T-helper 2 cell treated with Interferon-gamma antibody and Interleukin-4, amounts not matched to agents 100 ng/mL and 5 ng/mL, for 36 hours (primary cell): ENCODE results near the gene CETP. TPM values are rescaled to one million over a fixed set of nuclear protein-coding genes. Genes with fewer than 3 reads are reported as not detected.
"Not testable (repeated sequence)": the region's sequence is repeated elsewhere in the genome, so short reads cannot be mapped to it uniquely, and the experiment has no call there.

Experiments used
- intact Hi-C: fragments of 100-400 bp; cut with micrococcal nuclease; formaldehyde crosslinking; loops from one replicate; pipeline ENCODE4 v1.15.1; 2023
- total RNA-seq: library from RNA; stranded (reverse); gene quantifications from 2 replicates; pipeline ENCODE4 v1.2.3, GENCODE V29; 2022

The CETP gene
- total RNA-seq, 1 donor from 2014 or later, result not detected

DNA sequence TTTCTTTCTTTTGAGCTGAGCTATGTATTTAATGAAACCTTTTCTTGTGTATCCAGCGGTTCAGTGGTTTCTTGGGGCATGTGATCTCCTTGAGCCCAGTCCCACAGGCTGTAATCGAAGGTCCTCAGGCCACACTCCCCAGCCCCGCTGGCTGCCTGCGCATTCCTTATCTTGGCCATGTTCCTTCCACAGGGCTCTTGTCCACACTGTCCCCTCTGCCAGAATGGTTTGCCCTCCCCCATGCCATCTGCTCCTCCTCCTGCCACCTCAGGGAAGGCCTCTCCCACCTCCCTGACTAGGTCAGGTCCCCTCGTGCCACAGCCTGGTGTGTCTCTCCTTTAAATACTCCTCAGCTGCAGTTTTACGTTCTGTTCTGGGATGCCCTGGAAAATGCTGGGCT is 15.5 kb downstream of the CETP start:
- intact Hi-C loops, result no loop called here

DNA sequence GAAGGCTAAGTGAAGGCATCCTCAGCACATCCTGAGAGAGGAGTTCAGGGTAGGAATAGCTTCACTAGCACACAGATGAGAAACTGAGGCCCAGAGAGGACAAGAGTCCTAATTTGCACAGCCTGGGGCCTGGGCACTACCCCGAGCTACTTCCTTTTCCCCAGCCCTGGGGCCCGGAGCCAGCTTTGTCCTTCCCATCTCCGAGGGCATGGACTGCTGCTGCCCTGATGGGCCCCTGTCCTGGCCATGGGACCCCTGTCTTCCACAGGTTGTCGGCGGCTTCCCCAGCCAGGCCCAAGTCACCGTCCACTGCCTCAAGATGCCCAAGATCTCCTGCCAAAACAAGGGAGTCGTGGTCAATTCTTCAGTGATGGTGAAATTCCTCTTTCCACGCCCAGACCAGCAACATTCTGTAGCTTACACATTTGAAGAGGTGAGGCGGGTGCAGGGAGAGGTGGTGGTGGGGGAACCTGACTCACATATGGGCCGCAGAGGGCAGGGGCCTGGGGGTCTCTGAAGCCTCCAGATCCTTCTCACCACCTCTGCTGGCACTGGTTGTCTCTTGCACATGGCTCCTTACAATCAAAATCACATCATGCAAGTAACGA is 16.2 kb downstream of the CETP start:
- intact Hi-C loops, result no loop called here

DNA sequence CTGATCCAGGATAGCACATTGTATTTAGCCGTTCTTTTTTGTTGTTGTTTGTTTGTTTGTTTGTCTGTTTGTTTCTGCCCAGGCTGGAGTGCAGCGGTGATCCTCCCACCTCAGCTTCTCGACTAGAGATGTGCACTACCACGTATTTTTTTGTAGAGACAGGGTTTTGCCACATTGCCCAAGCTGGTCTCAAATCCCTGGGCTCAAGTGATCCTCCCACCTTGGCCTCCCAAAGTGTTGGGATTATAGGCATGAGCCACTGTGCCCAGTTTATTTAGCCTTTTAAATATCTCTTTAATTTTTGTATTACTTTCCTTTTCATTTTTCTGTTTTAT is 18.4 kb downstream of the CETP start:
- intact Hi-C loops, result no loop called here

DNA sequence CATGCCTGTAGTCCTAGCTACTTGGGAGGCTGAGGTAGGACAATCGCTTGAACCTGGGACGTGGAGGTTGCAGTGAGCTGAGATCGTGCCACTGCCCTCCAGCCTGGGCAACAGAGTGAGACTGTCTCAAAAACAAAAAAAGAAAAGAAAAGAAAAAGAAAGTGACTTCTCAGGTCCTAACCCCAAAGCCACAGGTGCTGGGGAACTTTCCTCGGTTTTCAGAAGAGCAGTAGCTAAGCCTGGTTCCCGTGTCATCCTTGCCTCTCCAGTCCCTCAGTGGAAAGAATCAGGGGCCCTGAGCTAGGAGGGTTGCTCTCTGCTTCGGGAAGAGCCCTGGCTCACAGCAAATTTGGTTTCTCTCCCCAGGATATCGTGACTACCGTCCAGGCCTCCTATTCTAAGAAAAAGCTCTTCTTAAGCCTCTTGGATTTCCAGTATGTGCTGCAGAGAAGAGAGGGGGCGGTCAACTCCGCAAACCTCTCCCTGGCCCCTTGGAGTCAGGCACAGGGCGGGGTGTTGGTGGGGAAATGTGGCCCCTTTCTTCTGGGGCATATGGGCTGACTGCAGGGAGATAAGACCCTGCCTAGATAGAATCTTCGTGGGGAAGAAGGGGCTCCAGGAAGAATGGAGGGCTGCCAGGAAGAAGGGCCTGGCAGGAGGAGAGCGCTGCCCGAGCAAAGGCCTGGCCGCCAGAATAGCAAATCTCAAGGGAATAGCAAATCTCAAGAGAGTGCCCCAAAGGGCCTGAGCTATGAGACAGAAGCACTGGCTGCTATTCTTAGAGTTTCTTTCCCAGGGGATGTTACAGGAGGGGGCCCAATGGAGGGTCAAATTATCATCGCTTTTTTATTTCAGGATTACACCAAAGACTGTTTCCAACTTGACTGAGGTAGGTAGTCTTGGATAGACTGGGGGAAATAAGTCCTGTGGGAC is 19.3 kb downstream of the CETP start:
- intact Hi-C loops, result no loop called here

DNA sequence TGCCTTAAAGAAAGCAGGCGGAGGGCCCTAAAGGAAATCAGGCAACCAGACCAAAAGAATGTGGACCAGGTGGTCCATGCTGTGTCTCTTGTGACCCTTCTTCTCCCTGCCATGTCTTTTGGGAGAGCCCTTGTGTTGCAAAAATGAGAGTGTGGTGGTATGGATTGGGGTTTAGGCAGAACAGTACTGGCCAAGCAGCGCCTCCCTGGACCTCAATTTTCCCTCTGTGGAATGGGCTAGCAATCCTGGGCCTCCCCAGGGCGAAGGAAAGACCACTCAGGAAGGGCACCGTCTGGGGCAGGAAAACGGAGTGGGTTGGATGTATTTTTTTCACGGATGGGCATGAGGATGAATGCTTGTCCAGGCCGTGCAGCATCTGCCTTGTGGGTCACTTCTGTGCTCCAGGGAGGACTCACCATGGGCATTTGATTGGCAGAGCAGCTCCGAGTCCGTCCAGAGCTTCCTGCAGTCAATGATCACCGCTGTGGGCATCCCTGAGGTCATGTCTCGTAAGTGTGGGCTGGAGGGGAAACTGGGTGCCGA is 20.1 kb downstream of the CETP start:
- intact Hi-C loops, result no loop called here

DNA sequence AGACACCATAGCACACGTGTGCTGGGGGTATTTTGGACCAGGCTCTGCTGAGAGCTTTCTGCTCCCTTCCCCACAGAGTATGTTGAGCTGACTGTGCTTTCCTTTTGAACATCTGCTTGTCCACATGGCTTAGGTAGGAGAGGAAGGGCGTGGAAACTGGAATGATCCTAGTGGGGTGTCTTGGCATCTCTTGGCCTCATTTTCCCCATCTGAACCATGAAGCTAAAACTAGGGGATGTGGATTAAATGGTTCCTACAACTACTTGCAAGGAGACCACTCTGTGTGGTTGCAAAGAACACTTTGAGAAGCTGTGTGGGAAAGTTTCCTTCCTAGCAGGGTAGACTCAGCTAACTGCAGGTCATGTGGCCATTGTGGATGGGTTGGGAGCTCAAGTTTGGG is 20.9 kb downstream of the CETP start:
- intact Hi-C loops, result no loop called here

DNA sequence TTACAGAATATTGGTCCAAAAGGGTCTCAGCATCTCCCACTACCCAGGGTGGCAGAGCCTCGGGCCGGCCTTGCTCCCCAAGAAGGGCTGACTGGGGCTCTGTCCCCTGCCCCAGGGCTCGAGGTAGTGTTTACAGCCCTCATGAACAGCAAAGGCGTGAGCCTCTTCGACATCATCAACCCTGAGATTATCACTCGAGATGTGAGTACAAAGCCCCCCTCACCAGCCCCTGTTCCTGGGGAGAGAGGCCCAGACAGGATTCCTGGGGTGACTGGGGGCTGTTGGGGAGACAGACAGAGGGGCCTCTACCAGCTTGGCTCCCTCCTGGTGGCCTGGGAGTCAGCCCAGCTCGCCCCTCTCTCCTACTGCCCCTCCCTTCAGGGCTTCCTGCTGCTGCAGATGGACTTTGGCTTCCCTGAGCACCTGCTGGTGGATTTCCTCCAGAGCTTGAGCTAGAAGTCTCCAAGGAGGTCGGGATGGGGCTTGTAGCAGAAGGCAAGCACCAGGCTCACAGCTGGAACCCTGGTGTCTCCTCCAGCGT is 21.5 kb downstream of the CETP start:
- intact Hi-C loops, result no loop called here

DNA sequence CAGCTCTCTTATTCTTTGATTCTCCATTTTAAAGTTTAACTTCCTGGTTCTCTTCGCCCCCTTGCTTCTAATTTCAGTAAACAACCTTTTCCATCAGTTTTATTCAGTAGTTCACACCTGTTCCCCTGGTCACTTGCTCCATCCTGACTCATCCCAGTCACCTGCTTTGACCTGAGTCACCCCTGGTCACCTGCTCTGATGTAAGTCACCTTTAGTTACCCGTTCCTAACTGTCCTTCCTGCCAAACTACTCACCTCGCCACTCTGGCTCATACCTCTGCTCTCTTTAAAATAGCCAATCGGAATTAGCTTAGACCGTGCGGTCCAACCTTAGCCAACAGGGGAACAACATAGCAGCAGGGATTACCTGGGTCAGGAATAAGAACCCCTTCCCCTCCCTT is 22.9 kb downstream of the CETP start:
- intact Hi-C loops, result no loop called here

DNA sequence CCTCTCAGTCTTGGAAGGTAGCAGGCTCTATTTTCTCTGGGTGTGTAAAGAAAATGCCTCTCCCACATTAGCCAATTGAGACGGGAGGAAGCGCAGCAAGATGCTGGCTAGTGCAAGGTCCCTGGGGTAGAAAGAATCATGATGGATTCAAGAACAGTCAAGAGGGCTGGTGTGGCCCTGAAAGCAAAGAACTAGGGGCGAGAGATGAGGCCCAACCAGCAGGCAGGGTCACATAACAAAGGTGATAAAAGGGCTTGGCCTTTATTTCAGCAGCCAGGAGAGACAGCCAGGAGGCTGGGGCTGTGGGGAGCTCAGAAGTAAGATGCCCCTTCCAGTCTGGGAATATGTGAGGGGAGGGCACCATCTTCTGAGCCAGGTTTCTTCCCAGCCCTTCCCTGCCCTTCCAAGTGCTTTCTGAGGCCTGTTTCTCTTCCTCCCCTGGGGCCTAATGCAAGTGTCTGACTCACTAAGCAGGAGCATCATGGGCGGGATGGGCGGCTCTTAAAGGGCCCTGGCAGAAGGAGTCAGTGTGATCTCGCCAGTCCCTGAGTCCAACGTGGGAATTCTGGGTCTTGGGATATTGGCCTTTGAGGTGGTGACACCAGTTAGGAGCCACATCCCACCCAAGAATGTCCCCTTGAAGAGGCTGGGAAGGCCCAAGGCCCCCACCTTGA is 23.7 kb downstream of the CETP start:
- intact Hi-C loops, result no loop called here

DNA sequence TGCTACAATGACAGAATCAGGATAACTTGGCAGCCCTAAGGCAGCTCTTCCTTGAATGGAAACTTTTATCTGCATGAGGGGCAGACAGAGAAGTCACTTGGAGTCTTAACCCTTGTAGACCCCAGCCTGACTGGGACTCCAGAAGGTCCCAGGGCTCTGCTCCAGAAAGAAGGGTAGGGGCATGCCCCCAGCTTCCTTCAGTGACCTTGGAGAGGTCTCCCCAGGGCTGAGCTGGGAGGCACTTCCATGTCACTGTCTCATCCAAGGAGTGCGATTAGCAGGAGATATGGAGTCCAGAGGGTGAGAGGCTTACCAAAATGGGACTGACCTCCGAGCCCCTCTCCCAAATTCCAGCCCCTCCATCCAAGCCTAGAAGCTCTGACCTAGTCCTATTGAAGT is 24.2 kb downstream of the CETP start:
- intact Hi-C loops, result no loop called here

DNA sequence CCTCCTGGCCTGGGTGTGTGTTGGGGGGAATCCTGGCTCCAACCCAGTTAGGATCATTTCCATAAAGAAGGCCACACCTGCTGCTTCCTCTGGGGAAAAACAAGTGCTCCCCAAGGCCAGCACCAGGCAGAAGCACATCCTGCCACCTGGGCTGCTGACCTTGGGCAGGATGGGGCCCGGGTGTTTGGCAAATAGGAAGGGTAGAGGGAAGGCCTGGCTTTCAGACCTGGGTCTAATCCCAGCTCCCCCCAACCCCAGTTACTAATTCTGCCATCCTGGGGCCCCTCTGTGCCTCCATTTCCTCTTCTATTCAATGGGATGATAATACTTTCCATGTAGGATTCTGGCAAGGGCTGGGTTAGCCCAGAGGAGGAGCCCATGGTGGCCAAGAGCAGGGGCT is 24.6 kb downstream of the CETP start:
- intact Hi-C loops, result no loop called here

DNA sequence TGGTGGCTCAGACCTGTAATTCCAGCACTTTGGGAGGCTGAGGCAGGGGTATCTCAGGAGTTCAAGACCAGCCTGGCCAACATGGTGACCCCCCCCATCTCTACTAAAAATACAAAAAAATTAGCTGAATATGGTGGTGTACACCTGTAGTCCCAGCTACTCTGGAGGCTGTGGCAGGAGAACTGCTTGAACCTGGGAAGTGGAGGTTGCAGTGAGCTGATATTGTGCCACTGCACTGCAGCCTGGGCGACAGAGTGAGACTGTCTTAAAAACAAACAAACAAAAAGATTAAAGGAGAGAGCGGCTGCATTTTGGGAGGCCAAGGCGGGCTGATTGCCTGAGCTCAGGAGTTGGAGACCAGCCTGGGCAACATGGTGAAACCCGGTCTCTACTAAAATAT is 25.2 kb downstream of the CETP start:
- intact Hi-C loops, result not testable (repeated sequence)

DNA sequence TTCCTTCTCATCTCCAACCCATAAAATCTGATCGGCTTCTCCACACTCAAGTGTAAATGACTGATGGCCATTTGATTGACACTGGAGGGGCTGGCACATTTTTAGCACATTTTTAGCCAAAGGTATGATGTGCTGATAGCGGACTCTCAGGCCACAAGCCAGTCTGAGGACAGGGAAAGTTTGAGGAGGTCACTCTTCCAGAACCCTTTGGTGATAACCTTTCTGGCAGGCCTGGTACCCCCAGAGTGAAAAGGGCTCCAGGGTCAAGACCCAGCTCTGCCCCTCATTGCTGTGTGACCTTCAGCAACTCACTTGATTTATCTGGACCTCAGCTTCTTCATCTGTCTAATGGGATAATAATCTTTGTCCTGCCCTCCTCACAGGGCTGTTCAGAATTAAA is 25.9 kb downstream of the CETP start:
- intact Hi-C loops, result no loop called here

DNA sequence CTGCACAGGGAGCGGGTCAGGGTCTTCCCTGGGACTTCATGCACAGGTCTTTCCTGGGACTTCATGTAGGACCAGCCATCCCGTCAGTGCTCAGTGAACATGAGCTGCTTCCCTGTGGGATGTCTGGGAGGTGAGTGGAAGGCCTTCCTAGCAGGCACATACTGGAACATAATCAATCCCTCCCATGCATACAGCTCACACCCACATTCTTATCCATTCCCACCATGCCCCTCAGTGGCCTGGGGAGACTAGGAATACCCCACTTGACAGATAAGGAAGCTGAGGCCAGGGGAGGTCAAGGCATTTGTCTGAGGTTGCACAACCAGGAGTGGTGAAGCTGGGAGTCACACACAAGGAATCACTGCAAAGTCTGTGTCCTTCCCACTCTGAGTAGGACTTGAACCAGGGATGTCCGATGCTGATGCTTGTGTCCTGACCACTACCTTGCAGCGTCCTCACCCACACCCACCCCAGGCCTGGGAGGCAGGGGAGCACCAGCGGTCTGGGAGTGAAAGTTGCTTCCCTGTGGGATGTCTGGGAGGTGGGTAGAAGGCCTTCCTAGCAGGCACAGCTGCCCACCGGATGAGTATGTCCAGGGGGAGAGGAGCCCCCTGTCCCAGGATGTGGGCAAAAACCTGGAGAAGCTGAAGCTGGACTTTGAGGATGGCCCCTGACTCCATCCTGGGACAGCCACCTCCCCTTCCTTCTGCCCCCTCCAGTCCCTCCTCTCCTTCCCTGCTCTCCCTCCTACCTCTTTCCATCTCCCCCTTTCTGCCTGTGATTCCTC is 26.6 kb downstream of the CETP start:
- intact Hi-C loops, result no loop called here

DNA sequence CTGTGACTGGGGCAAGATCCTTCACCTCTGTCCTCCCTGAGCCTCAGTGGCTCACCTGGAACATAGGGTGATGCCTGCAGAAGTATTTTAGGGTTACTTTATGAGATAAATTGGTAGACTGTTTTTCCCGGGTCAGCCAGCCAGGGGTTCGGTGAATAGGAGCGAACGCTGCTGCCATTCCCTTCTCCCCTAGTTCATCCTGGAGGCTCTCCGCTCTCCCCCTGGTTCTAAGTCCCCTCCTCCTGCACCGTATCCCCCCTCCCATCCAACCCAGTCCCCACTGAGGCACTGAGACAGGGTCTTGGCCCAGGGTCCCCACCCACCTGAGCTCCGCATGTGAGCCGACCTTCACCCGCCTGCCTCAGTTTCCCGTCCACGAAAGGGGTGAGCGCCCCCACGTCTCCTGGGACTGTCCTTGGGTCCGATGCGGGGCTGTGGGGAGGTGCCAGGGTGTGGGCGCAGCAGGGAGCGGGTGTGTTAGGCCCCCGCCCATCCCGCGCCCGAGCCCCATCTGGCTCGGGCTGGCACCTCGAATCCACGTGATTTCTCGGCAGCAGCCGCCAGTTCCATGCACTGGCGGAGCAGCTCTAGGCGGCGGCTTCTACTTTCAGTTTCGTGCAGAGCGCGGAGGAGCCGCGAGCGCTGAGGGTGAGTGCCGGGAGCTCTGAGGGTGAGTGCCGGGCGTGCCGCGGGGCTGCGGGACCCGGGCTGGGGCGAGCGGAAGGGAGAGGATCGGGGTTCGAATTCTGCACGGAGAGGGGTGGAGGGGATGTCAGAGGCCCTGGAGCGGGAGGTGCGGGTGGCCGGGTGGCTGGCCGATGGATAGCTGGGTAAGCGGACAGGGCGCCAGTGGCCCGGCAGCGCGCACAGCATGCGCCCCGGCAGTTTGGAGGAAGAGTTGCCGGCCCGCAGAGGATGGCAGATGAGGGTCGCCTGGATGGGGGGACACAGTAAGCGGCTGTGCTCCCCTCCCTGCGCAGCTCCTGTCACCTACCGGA is 27.5 kb downstream of the CETP start, which contains the start of gene NLRC5:
Gene NLRC5, plus strand, starts transcription at position 610 of the 998 bp plus-strand sequence. CDS start 31,156 bp downstream, outside the sequence.
- intact Hi-C loops, result loop anchor here (1.0 kb wide), 3 partner anchors 25 to 259 kb away; partner anchors contain the start of gene NUP93

DNA sequence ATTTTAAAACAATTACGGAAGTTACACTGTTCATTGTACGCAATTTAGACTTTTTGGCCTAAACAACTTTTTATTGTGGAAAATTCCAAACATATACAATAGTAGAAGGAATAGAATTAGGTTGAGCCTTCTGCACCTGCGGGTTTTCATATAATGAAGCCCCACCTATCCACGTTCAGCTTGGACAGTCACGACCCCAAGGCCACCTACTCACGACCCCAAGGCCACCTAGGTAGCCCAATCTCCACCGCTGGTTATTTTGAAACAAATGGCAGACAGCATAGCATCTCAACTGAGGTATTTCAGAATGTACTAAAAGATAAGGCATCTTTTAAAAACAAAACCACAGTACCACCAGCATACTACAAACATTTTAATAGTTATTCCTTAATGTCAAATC is 28.2 kb downstream of the CETP start:
- intact Hi-C loops, result loop anchor here (1.0 kb wide), 4 partner anchors 24 to 260 kb away; partner anchors contain the start of gene NUP93

DNA sequence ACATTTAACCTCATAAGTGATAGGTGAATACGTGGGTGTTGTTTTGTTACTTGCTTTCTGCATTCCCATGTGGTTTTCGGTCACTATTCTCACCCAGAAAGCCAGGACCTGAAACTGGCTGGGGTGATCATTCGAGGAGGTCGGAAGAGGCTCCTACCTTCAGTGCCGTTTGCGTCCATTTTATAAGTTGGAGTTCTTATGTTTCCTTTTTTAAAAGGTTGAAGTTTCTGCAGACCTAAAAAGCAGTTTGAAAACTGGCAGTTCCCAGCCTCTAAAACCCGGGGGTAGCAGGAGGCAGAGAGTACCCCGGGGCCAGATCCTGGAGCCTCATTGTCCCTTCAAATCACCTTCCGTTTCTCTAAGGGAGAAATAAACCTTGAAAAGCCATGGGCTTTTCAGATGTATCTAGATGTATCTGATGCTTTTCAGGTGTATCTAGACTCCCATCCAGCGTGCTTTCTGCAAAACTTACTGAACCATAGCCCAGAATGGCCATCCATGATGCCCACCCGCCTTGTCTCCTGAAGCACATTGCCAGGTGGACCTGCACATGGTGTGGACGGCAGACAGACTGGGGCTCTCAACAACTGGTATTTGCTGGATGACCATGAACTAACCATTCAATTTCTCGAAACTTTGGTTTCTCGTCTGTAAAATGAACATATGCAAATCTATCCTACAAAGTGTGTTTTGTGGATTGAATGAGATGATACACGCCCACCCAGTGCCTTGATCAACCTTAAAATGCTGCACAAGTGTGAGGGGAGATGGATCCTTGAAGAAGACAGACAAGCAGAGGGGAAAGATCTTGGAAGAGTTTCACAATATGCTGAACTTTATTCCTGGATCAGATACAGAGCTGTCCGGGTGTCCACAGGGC is 28.9 kb downstream of the CETP start:
- intact Hi-C loops, result loop anchor here (1.0 kb wide), 1 partner anchor 26 kb away; no protein-coding TSS in a partner anchor

DNA sequence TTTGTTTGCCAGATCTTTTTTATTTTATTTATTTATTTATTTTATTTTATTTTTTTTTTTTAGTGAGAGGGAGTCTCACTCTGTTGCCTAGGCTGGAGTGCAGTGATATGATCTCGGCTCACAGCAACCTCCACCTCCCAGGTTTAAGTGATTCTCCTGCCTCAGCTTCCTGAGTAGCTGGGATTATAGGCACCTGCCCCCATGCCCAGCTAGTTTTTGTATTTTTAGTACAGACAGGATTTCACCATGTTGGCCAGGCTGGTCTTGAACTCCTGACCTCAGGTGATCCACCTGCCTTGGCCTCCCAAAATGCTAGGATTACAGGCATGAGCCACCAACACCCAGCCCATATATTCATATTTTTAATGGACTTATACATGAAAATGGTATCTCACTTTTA is 30.7 kb downstream of the CETP start:
- intact Hi-C loops, result not testable (repeated sequence)
